Prostate gland (tissue), 2 donors: Measurements from ENCODE around the gene UAP1L1. TPM values are rescaled to one million over a fixed set of nuclear protein-coding genes. Genes with fewer than 3 reads are reported as not detected.
A peak's percentile ranks its signal among the peaks of the same experiment; 100 is the strongest.

ENCODE experiments used
- DNase-seq: peaks from one replicate; pipeline ENCODE4 v3.0.0-alpha.2; 2019; ENCODE audit warnings: low spot score
- H3K27ac ChIP-seq, 2 donors: fragments of 200-600 bp; sonication (generic); 2 replicates each; pipeline ENCODE4 v1.5.1; 2017 to 2019
- H3K27me3 ChIP-seq: fragments of 200-600 bp; sonication (generic); replicated peaks from 2 replicates; pipeline ENCODE4 v1.5.1; 2019; ENCODE audit not compliant: insufficient read depth
- H3K36me3 ChIP-seq, 2 donors: fragments of 200-600 bp; sonication (generic); 1 replicate in 1 of 2; 2 replicates in 1 of 2; pipeline versions ENCODE4 v1.5.1 to v1.8.1; 2017 to 2019
- H3K4me1 ChIP-seq: fragments of 200-600 bp; sonication (generic); replicated peaks from 2 replicates; pipeline ENCODE4 v1.5.1; 2019
- H3K4me3 ChIP-seq, 2 donors: fragments of 200-600 bp; sonication (generic); 2 replicates each; pipeline ENCODE4 v1.5.1; 2017 to 2019
- H3K9me3 ChIP-seq: fragments of 200-600 bp; sonication (generic); 2 replicates; pipeline ENCODE4 v1.5.1; 2017
- POLR2A ChIP-seq: fragments of 450-650 bp; IDR thresholded peaks from one replicate; pipeline ENCODE4 v1.6.1; 2016; ENCODE audit warnings: antibody characterized with exemption, mild to moderate bottlenecking
- POLR2AphosphoS5 ChIP-seq: sonication (generic); formaldehyde crosslinking; IDR thresholded peaks from one replicate; pipeline ENCODE4 v1.6.1; 2017; ENCODE audit warnings: antibody characterized with exemption
- WGBS: methylation state at CpG from one replicate; pipeline ENCODE4 v1.1.5; 2018; 5-methylcytosine and 5-hydroxymethylcytosine counted together
- intact Hi-C: fragments of 100-400 bp; cut with DNase I; formaldehyde crosslinking; loops from one replicate; pipeline ENCODE4 v1.14.2; 2022
- total RNA-seq, 2 donors: library from RNA; depleted of rRNA; stranded (reverse); fragments of >200 nt; gene quantifications; one replicate each; pipeline ENCODE4 v1.1.0, GENCODE V29; 2016
- TF ChIP-seq, protein P1 (sequence below), 4 experiments: fragments of 200-600 bp in 2 of 4; fragments of 450-650 bp in 2 of 4; sonication (generic) in 2 of 4; IDR thresholded peaks; 1 replicate in 3 of 4; 2 replicates in 1 of 4; pipeline ENCODE4 v1.5.1; 2016 to 2019; ENCODE audit warnings: antibody characterized with exemption in 4 of 4, mild to moderate bottlenecking in 2 of 4, moderate library complexity in 2 of 4

Gene UAP1L1
- total RNA-seq, 2 donors from 2014 or later, result 8.2 to 19.9 TPM

- no peak for DNase-seq
- 18% methylated on average over 6 of the region's 6 CpGs for WGBS
- intact Hi-C loops, result no loop called here
- peak overlapping the region; percentile 34 to 41 for H3K4me3 ChIP-seq
- no peak for TF ChIP-seq POLR2A
- TF ChIP-seq, protein P1, sequence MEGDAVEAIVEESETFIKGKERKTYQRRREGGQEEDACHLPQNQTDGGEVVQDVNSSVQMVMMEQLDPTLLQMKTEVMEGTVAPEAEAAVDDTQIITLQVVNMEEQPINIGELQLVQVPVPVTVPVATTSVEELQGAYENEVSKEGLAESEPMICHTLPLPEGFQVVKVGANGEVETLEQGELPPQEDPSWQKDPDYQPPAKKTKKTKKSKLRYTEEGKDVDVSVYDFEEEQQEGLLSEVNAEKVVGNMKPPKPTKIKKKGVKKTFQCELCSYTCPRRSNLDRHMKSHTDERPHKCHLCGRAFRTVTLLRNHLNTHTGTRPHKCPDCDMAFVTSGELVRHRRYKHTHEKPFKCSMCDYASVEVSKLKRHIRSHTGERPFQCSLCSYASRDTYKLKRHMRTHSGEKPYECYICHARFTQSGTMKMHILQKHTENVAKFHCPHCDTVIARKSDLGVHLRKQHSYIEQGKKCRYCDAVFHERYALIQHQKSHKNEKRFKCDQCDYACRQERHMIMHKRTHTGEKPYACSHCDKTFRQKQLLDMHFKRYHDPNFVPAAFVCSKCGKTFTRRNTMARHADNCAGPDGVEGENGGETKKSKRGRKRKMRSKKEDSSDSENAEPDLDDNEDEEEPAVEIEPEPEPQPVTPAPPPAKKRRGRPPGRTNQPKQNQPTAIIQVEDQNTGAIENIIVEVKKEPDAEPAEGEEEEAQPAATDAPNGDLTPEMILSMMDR (IDR thresholded peaks at IDR 0.05), result no peak
- no peak for TF ChIP-seq POLR2AphosphoS5
- H3K27me3 ChIP-seq, result no peaks in the 10 kb centered on the region
- no peaks in the 10 kb centered on the region for H3K36me3 ChIP-seq
- no peaks in the 10 kb centered on the region for H3K9me3 ChIP-seq
- peaks cover 3% of the 10 kb centered on the region for H3K4me1 ChIP-seq
- peak overlapping the region; percentile 78 to 87 for H3K27ac ChIP-seq
Observed at GRCh38 chr9:137070906-137071275, 6.4 kb upstream of the UAP1L1 start.

GRCh38 chr9:137071282-137071681, 6.0 kb upstream of the UAP1L1 start:
- no peaks in the 10 kb centered on the region for H3K9me3 ChIP-seq

GRCh38 chr9:137073992-137074399, 3.3 kb upstream of the UAP1L1 start:
- Histone ChIP-seq H3K27me3 (no peaks in the 10 kb centered on the region), H3K9me3 (no peaks in the 10 kb centered on the region), H3K27ac (no peak overlapping the region), H3K36me3 (no peaks in the 10 kb centered on the region), H3K4me3 (no peak overlapping the region), H3K4me1 (peaks cover 8% of the 10 kb centered on the region)
- no peak for DNase-seq
- whole genome bisulfite sequencing, result 83% methylated on average over 8 of the region's 8 CpGs
- intact Hi-C loops, result no loop called here
- TF ChIP-seq POLR2AphosphoS5 (no peak), POLR2A (no peak)
- TF ChIP-seq, protein P1 (IDR thresholded peaks at IDR 0.05), result no peak

More at GRCh38 chr9:137071282-137071681, 6.0 kb upstream of the UAP1L1 start:
- DNase-seq, result no peak
- no peak for TF ChIP-seq POLR2A
- TF ChIP-seq, protein P1 (IDR thresholded peaks at IDR 0.05), result no peak
- TF ChIP-seq POLR2AphosphoS5, result no peak
- Histone ChIP-seq H3K27me3 (no peaks in the 10 kb centered on the region), H3K36me3 (no peaks in the 10 kb centered on the region), H3K4me3 (no peak overlapping the region), H3K27ac (peak overlapping the region; percentile 78 to 87), H3K4me1 (peaks cover 3% of the 10 kb centered on the region)
- intact Hi-C loops, result no loop called here
- 87% methylated on average over 2 of the region's 2 CpGs for WGBS

GRCh38 chr9:137074657-137075274, 2.6 kb upstream of the UAP1L1 start:
- intact Hi-C loops, result no loop called here
- H3K4me3 ChIP-seq, result no peak overlapping the region
- no peak for DNase-seq
- H3K27ac ChIP-seq, result no peak overlapping the region
- H3K36me3 ChIP-seq, result no peaks in the 10 kb centered on the region
- 86% methylated on average over 12 of the region's 12 CpGs for WGBS
- H3K9me3 ChIP-seq, result no peaks in the 10 kb centered on the region
- TF ChIP-seq, protein P1 (IDR thresholded peaks at IDR 0.05), result no peak
- TF ChIP-seq POLR2AphosphoS5, result no peak
- no peak for TF ChIP-seq POLR2A
- peaks cover 6% of the 10 kb centered on the region for H3K4me1 ChIP-seq
- no peaks in the 10 kb centered on the region for H3K27me3 ChIP-seq

DNA sequence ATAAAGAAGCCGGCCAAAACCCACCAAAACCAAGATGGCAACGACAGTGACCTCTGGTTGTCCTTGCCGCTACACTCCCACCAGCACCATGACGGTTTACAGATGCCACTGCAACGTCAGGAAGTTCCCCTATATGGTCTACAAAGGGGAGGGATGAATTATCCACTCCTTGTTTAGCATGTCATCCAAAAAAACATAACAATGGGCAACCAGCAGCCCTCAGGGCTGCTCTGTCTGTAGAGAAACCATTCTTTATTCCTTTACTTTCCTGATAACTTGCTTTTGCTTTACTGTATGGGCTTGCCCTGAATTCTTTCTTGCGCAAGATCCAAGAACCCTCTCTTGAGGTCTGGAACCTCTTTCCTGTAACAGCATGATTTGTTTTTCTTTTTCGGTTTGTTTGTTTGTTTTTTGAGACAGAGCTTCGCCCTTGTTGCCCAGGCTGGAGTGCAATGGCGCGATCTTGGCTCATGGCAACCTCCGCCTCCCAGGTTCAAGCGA, 2.0 kb upstream of the UAP1L1 start:
- Histone ChIP-seq H3K27me3 (no peaks in the 10 kb centered on the region), H3K9me3 (no peaks in the 10 kb centered on the region), H3K36me3 (no peaks in the 10 kb centered on the region), H3K4me1 (peaks cover 6% of the 10 kb centered on the region), H3K27ac (no peak overlapping the region), H3K4me3 (no peak overlapping the region)
- 81% methylated on average over 12 of the region's 12 CpGs for WGBS
- intact Hi-C loops, result no loop called here
- no peak for DNase-seq
- no peak for TF ChIP-seq POLR2A
- TF ChIP-seq POLR2AphosphoS5, result no peak
- TF ChIP-seq, protein P1 (IDR thresholded peaks at IDR 0.05), result no peak
